DMS153 treated with DMSO at 0.1 percent for 48 hours (cell line): ENCODE results near the gene KCNH2.
A peak's percentile ranks its signal among the peaks of the same experiment; 100 is the strongest.

Experiments used
- DNase-seq: peaks from one replicate; lab custom pipeline; 2025; ENCODE audit not compliant: unreplicated experiment; lab: John Stamatoyannopoulos, UW

The KCNH2 gene

DNA sequence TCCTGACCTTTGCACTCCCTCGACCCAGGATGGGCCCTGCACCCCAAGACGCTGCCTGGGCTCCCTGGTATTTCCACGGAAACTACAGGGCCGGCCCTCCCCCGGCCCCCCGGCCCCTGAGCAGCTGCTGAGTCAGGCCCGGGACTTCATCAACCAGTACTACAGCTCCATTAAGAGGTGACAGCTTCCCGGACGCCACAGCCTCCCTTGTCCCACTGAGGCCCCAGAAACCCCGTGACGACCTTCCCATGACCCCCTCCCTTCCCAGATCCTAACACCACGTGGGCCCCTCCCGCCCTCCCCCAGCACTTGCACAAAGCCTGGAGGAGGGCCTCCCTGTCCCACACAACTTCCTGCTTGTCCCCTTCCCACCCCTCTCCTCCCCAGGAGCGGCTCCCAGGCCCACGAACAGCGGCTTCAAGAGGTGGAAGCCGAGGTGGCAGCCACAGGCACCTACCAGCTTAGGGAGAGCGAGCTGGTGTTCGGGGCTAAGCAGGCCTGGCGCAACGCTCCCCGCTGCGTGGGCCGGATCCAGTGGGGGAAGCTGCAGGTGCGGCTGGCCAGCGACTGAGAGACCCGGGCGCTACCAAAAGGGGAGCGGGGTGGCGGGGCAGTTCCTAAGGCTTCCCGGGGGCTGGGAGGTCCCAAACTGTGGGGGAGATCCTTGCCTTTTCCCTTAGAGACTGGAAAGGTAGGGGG is 18.4 kb upstream of the KCNH2 start:
- no peak for DNase-seq

- DNase-seq, result no peak
These were observed 16.9 kb upstream of the KCNH2 start for GRCh38 chr7:150994838-150995510.

DNA sequence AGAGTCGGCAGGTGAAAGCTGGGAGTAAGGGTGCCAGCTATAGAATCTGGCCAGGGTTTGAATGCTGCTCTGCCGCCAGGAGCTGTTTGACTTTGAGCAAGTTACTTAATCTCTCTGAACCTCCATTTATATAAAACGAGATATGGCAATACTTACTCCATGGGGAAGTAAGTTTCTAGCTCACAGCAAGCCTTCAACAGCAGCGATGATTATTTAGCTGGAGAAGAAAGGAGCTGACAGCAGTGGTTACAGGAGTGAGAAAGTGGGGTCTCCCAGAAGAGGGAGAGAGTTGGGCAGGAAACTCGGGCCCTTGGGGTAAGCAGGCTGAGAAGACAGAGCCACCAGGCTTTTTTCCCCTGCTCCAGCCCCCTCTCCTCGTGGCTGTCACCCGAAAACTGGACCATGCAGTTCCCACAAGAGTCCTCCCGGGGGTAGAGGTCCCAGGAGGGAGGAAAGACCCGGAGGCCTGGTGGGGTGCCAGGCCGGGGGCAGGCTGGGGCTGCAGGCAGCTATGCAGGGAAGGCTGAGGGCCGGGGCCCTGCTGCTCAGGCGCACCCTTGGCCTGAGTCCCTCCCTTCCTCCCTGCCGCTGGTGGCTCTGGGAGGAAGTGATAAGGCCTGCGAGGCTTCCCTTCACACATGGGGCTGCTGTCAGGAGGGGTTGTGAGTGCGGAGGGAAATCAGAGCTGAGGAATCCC is 16.2 kb upstream of the KCNH2 start:
- no peak for DNase-seq

- DNase-seq, result no peak
These were observed 15.4 kb upstream of the KCNH2 start for GRCh38 chr7:150993511-150993910.

DNA sequence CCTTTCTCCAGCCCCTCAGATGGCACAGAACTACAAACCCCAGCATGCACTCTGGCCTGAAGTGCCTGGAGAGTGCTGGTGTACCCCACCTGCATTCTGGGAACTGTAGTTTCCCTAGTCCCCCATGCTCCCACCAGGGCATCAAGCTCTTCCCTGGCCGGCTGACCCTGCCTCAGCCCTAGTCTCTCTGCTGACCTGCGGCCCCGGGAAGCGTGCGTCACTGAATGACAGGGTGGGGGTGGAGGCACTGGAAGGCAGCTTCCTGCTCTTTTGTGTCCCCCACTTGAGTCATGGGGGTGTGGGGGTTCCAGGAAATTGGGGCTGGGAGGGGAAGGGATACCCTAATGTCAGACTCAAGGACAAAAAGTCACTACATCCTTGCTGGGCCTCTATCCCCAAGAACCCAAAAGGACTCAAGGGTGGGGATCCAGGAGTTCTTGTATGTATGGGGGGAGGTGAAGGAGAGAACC is 14.7 kb upstream of the KCNH2 start:
- DNase-seq, result no peak

DNA sequence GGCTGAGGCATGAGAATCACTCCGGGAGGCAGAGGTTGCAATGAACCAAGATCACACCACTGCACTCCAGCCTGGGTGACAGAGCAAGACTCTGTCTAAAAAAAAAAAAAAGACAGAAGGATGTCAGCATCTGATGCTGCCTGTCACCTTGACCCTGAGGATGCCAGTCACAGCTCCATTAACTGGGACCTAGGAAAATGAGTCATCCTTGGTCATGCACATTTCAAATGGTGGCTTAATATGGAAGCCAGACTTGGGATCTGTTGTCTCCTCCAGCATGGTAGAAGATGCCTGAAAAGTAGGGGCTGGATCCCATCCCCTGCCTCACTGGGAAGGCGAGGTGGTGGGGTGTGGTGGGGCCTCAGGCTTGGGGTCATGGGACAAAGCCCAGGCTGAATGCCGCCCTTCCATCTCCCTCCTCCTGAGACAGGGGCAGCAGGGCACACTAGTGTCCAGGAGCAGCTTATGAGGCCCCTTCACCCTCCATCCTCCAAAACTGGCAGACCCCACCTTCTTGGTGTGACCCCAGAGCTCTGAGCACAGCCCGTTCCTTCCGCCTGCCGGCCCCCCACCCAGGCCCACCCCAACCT is 14.0 kb upstream of the KCNH2 start:
- no peak for DNase-seq

DNA sequence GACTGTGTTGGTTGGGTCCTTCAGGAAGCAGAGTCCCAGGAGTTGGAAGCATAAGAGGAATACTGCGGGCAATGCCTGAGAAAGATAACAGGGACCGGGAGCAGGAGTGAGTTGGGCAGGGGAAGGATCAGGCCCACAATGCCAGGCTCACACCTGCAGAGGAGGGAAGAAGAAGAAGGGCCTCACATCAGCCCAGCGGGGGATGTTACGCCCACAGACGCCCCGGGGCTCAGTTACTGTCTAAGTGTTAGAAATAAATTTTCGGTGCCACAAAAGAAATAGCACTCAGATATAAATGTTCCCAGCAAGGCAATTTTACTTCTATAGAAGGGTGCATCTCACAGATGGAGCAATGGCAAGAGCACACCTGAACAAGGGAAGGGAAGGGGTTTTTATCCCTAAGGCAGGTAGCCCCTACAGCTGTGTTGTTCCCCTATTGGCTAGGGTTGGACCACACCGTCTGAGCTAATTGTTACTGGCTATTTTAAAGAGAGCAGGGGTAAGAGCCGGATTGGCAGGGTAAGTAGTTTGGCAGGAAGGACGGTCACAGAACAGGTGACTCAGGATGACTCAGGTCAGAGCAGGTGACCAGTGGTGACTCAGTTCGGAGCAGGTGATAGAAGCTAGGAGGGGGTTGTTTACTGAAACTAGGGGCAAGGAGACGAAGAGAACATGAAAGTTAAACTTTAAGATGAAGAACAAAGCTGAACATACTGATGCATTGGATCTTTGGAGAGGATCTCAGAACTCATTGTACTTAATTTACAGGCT is 12.5 kb upstream of the KCNH2 start, which contains the start of gene NOS3:
Gene NOS3 (plus strand): TSS at position 602 of the 771 bp plus-strand sequence. CDS start 2,787 bp downstream, outside the sequence.
- DNase-seq, result no peak

DNA sequence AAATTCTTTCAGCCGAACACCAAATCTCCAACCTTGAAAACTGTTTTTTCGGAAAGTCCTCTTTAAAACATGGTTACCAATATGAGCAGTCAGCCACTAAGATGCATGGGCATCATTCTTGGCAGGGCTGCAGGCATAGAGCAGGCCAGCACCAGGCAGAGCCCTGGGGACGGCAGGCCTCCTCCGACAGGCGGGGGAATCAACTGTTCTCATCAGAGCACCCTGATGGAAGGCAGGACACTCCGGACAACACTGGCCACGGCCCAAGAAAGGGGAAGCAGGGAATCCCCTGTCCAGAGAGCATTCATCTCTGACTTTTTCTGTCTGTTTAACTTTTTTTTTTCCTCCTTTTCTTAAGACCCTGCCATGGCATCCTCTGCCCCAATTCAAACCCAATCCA is 11.3 kb upstream of the KCNH2 start:
- no peak for DNase-seq

DNA sequence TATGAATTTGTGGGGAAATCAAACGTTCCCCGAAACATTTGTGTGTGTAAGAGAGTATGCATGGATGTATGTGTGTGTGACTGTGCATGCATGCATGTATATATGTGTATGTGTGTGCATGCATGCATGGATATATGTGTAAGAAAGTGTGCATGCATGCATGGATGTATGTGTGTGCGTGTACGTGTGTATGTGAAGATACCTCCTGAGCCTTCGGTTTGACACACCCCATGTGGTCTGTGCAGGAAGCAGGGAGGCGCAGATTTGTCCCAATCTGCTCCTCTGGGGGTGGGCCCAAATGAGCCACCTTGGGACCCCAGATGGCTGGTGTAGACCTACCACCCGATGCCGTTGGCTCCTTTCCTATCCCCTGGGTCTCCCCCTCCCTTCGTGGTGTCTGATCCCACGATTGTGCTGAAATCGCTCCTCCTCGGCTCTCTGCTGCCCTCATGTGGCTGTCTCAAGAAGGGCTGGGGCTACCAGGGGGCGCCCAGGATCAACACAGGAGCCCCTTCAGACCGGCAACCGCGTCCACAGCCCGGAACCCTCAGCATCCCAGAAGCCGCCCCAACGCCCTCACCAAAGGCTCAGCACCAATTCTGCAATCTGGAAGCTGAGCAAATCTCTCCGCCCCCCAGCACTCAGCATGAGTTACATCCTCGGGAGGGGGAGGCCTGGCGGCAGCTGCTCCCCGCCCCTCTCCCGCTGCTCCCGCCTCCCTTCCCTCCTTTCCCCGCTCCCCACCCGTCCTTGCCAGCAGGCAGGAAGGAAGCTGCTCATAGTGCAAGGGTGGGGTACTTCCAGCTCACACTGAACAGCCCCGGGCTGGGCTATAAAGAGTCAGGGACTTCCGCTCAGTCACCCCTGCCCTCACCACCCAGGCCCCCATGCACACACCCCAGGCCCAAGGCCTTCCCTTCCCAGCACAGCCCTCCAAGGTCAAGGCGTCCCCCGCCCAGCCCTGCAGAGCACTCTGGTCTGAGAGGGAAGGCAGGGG is 10.4 kb upstream of the KCNH2 start:
- DNase-seq, result peak; percentile 58

GRCh38 chr7:150986556-150986955 is 8.4 kb upstream of the KCNH2 start:
- DNase-seq, result no peak

GRCh38 chr7:150986099-150986512 is 8.0 kb upstream of the KCNH2 start:
- DNase-seq, result peak; percentile 67

DNA sequence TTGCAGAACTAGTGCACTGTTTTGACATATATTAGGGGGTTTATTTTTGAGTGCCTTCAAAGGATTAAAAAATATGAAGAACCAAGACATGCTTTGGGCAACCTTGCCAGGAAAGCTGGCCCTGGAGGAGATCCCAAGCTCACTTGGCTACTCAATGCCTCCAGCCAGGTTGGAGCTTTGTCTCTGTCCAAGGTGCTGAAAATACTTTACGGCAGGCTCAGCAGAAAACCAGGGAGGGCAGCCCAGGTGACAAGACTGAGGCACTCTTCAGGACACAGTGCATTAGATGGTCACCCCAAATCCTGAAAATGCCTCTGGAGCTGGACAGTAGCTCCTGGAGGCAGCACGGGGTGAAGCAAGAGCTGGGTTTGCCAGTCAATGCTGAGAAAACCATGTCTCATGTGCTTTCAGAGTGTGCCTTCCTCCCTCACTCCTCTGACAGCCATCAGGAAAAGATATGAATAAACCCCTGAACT is 5.8 kb upstream of the KCNH2 start:
- no peak for DNase-seq

- DNase-seq, result no peak
These were observed 4.2 kb upstream of the KCNH2 start for GRCh38 chr7:150982351-150982750.

DNA sequence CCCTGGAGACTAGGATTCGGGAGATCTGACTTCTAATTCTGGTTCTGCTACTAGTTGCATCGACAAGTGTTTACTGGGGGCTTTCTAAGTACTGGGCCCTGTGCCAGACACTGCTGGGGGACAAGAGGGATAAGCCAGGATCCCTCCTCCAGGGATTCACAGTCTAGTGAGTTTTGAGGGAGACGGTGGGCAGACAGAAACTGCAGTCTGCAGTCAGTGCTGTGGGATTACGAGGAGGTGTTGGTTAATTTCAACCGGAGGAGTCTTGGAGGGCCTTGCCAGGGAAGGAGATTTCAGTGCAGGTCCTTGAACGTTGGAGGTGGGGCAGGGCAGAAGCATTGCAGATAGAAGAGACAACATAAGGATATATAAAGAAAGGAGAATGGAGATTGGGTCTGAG is 3.5 kb upstream of the KCNH2 start:
- DNase-seq, result no peak

DNA sequence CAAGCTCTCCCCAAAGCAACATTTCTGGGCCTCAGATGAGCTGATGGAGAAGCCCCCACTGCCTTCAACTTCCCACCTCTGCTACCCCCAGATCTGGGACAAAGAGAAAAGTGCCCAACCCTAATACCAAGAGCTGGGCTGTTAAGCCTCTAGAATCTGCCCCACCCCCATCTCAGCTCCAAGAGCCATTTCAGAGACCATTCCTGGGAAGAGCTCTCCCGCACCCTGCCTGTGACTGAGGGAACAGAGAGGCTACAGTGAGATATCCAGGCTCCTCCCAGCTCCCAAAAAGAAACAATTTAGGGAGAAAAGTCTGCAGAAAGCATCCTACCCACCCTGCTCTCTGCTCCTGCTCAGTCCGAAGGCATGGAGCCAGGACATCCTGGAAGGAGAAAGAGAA is 2.5 kb upstream of the KCNH2 start:
- DNase-seq, result no peak

DNA sequence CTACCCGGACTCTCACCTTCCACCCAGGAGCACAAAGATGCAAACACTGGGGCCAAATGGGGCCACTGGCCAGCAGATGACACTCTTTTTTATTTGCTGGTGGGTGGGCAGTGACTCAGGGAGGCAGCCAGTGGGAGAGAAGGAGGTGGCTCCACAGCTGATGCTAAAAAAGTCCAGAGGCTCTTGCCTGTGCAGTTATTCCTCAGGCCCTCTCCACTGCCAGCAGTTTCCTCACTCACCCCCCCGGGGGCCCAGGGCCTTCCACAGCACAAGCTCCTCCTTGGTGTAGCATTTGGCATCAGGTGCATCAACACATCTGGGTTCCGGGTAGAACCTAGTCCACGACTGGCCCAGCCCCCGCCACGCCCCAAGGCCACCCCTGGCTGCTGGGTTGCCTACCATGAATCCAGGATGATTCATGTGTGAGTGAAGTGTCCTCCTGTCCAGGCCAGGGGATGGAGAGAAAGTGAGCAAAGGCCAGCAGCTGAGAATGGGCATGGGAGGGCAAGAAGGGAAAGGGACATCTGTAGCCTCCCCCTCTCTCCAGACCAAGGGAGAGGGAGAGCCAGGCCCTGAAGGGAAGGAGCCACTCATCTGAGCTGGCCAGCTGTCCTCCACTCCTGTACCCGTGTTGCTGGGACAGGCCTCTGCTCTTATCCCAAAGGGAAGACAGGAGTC is 1.7 kb upstream of the KCNH2 start:
- no peak for DNase-seq

DNA sequence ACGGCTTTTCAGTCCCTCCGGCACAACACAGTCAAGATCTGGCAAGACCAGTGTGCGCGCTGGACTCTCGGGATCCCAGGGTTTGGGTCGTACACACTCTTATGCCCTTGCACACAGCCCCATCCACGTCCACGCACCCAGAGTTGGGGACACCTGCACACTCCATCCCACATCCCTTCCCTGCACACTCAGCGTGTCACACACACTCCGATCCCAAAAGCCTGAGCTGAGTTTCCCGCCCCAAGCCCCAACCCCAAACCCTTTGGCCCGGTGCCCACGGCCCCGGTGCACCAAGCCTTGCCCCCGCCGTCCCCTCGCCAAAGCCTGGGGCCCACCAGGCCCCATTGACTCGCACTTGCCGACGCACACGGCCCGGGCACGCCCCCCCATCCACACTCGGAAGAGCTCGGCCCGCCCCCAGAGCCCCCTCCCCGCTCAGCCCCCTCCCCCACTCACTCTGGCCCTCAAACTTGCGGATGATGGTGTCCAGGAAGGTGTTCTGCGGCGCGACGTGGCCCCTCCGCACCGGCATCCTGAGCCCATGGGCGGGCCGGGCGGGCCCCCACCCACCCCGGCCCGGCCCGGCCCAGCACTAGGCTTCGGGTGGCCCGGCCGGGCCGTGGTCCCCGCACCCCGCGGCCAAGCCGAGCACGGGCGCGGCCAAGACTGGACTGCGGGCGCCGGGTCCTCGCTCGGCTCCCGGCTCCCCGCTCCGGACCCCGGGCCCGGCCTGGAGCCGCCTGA is 567 bp downstream of the KCNH2 start:
- DNase-seq, result no peak
